HG03196 (cell line): ENCODE data around the gene CTNNA3.

Experiments
- ATAC-seq: cut with Tn5 transposase; IDR thresholded peaks from one replicate; pipeline ENCODE4 v1.9.1; 2021; ENCODE audit not compliant: unreplicated experiment

Gene CTNNA3

GRCh38 chr10:66835400-66835799 is 860.6 kb downstream of the CTNNA3 start:
- no peak for ATAC-seq

- no peak for ATAC-seq
Measured at GRCh38 chr10:66834802-66835201, 861.2 kb downstream of the CTNNA3 start.

- ATAC-seq = no peak
Measured at GRCh38 chr10:66833861-66834260, 862.1 kb downstream of the CTNNA3 start.

GRCh38 chr10:66832781-66833422 is 863.1 kb downstream of the CTNNA3 start:
- ATAC-seq = no peak

- ATAC-seq = no peak
Measured at GRCh38 chr10:66828957-66829356, 867.0 kb downstream of the CTNNA3 start.

- ATAC-seq = no peak
Measured at GRCh38 chr10:66827353-66827752, 868.6 kb downstream of the CTNNA3 start.

- ATAC-seq = no peak
Measured at GRCh38 chr10:66823301-66823700, 872.7 kb downstream of the CTNNA3 start.

- no peak for ATAC-seq
Measured at GRCh38 chr10:66822801-66823200, 873.2 kb downstream of the CTNNA3 start.

GRCh38 chr10:66819691-66820090 is 876.3 kb downstream of the CTNNA3 start:
- ATAC-seq = no peak

GRCh38 chr10:66813122-66813521 is 882.9 kb downstream of the CTNNA3 start:
- no peak for ATAC-seq

- no peak for ATAC-seq
Measured at GRCh38 chr10:66811211-66811610, 884.8 kb downstream of the CTNNA3 start.

- ATAC-seq = no peak
Measured at GRCh38 chr10:66809402-66809801, 886.6 kb downstream of the CTNNA3 start.

- no peak for ATAC-seq
Measured at GRCh38 chr10:66805612-66806011, 890.4 kb downstream of the CTNNA3 start.

GRCh38 chr10:66804962-66805361 is 891.0 kb downstream of the CTNNA3 start:
- ATAC-seq = no peak

GRCh38 chr10:66803174-66803573 is 892.8 kb downstream of the CTNNA3 start:
- no peak for ATAC-seq

- no peak for ATAC-seq
Measured at GRCh38 chr10:66799474-66799873, 896.5 kb downstream of the CTNNA3 start.

GRCh38 chr10:66795866-66796265 is 900.1 kb downstream of the CTNNA3 start:
- ATAC-seq = no peak

GRCh38 chr10:66792441-66792840 is 903.6 kb downstream of the CTNNA3 start:
- ATAC-seq = no peak

- ATAC-seq = no peak
Measured at GRCh38 chr10:66788178-66788987, 907.6 kb downstream of the CTNNA3 start.

- ATAC-seq = no peak
Measured at GRCh38 chr10:66786709-66787108, 909.3 kb downstream of the CTNNA3 start.

GRCh38 chr10:66784770-66785169 is 911.2 kb downstream of the CTNNA3 start:
- ATAC-seq = no peak

GRCh38 chr10:66783316-66783715 is 912.7 kb downstream of the CTNNA3 start:
- ATAC-seq = no peak

- ATAC-seq = no peak
Measured at GRCh38 chr10:66782776-66783175, 913.2 kb downstream of the CTNNA3 start.
